NCI-H2029 (cell line): Measurements from ENCODE around the gene PPOX.
A peak's percentile ranks its signal among the peaks of the same experiment; 100 is the strongest.

Experiments
- DNase-seq: peaks from one replicate; lab custom pipeline; 2025; lab: John Stamatoyannopoulos, UW

PPOX gene

GRCh38 chr1:161198194-161198896 is 32.1 kb downstream of the PPOX start:
- DNase-seq: no peak

- no peak for DNase-seq
Observed at GRCh38 chr1:161198897-161199431, 32.7 kb downstream of the PPOX start, which contains the start of gene ADAMTS4. Gene ADAMTS4, minus strand, starts transcription at chr1:161199054. Its CDS starts 427 bp downstream, at chr1:161198627.

- no peak for DNase-seq
Observed at GRCh38 chr1:161199506-161200139, 33.4 kb downstream of the PPOX start.

GRCh38 chr1:161200421-161200991 is 34.3 kb downstream of the PPOX start:
- DNase-seq: no peak

- DNase-seq: no peak
Observed at GRCh38 chr1:161200992-161201835, 35.0 kb downstream of the PPOX start.

- peak; percentile 98 for DNase-seq
Observed at GRCh38 chr1:161201836-161202712, 35.8 kb downstream of the PPOX start, which contains the start of gene NDUFS2. Gene NDUFS2, plus strand, starts transcription at chr1:161202367. Its CDS starts 19 bp downstream, at chr1:161202386.

- no peak for DNase-seq
Observed at GRCh38 chr1:161206411-161207140, 40.4 kb downstream of the PPOX start.

GRCh38 chr1:161207173-161207572 is 40.9 kb downstream of the PPOX start:
- DNase-seq: no peak

GRCh38 chr1:161209790-161210409 is 43.7 kb downstream of the PPOX start:
- peak; percentile 83 for DNase-seq

GRCh38 chr1:161214369-161214768 is 48.1 kb downstream of the PPOX start:
- no peak for DNase-seq

GRCh38 chr1:161215076-161215475 is 48.9 kb downstream of the PPOX start, which contains the start of gene FCER1G:
Gene FCER1G, plus strand, starts transcription at chr1:161215295. Its CDS starts 27 bp downstream, at chr1:161215322.
- DNase-seq: no peak

- DNase-seq: no peak
Observed at GRCh38 chr1:161216945-161217712, 50.9 kb downstream of the PPOX start.

GRCh38 chr1:161217831-161218230 is 51.6 kb downstream of the PPOX start:
- no peak for DNase-seq

GRCh38 chr1:161218301-161219077 is 52.3 kb downstream of the PPOX start:
- no peak for DNase-seq

- DNase-seq: no peak
Observed at GRCh38 chr1:161219078-161219892, 53.1 kb downstream of the PPOX start.

- no peak for DNase-seq
Observed at GRCh38 chr1:161220002-161220401, 53.8 kb downstream of the PPOX start.
